A673 (cell line): ENCODE measurements around the gene ST7. TPM values are rescaled to one million over a fixed set of nuclear protein-coding genes. Genes with fewer than 3 reads are reported as not detected.

Experiments
- BruUV-seq: library from RNA; stranded (reverse); fragments of 400-500 nt; replicated peaks from 2 replicates; lab custom pipeline; 2021; lab: Mats Ljungman, UMichigan
- CTCF ChIA-PET: fragments of 300-600 bp; sonication (Branson Sonifier 250); formaldehyde crosslinking; loops from one replicate; lab custom pipeline; 2022; ENCODE audit warnings: antibody characterized with exemption; lab: Charles Lee
- POLR2A ChIA-PET: fragments of 300-600 bp; sonication (Branson Sonifier 250); formaldehyde crosslinking; loops from one replicate; lab custom pipeline; 2022; ENCODE audit warnings: antibody characterized with exemption; ENCODE audit not compliant: low non-redundant PET; lab: Charles Lee
- DNase-seq: peaks from one replicate; pipeline ENCODE4 v3.0.0-alpha.2; 2015; ENCODE audit warnings: low spot score
- H3K27ac ChIP-seq: fragments of 200-600 bp; sonication (generic); 2 replicates; pipeline ENCODE4 v1.5.1; 2016; ENCODE audit warnings: mixed run types, low read depth, mild to moderate bottlenecking, mixed read lengths, antibody characterized with exemption, low read length; ENCODE audit not compliant: poor library complexity, severe bottlenecking
- H3K27me3 ChIP-seq: fragments of 200-600 bp; sonication (generic); replicated peaks from 2 replicates; pipeline ENCODE4 v1.6.1; 2017; ENCODE audit warnings: mixed run types, low read depth, mild to moderate bottlenecking, mixed read lengths, antibody characterized with exemption, low read length; ENCODE audit not compliant: insufficient read depth, poor library complexity
- H3K36me3 ChIP-seq: fragments of 200-600 bp; sonication (generic); 2 replicates; pipeline ENCODE4 v1.6.1; 2016; ENCODE audit warnings: mixed run types, mild to moderate bottlenecking, mixed read lengths, antibody characterized with exemption, low read length; ENCODE audit not compliant: insufficient read depth, poor library complexity, severe bottlenecking
- H3K4me1 ChIP-seq: fragments of 200-600 bp; sonication (generic); 2 replicates; pipeline ENCODE4 v1.6.1; 2017; ENCODE audit warnings: mixed run types, mild to moderate bottlenecking, mixed read lengths, antibody characterized with exemption, low read length; ENCODE audit not compliant: insufficient read depth, poor library complexity, severe bottlenecking
- H3K4me3 ChIP-seq: fragments of 200-600 bp; sonication (generic); 2 replicates; pipeline ENCODE4 v1.5.1; 2016; ENCODE audit warnings: low read depth, mixed run types, mild to moderate bottlenecking, mixed read lengths, low read length; ENCODE audit not compliant: poor library complexity, severe bottlenecking
- H3K9me3 ChIP-seq: fragments of 200-600 bp; sonication (generic); 2 replicates; pipeline ENCODE4 v1.6.1; 2016; ENCODE audit warnings: mixed run types, low read depth, mild to moderate bottlenecking, mixed read lengths, antibody characterized with exemption, low read length; ENCODE audit not compliant: poor library complexity, severe bottlenecking
- EZH2 ChIP-seq: fragments of 200-600 bp; sonication (generic); IDR thresholded peaks from 2 replicates; pipeline ENCODE4 v1.6.1; 2017; ENCODE audit warnings: borderline replicate concordance, low read depth, mild to moderate bottlenecking, mixed read lengths, antibody characterized with exemption, low read length; ENCODE audit not compliant: poor library complexity, severe bottlenecking
- intact Hi-C: fragments of 100-400 bp; cut with micrococcal nuclease; formaldehyde crosslinking; loops from one replicate; pipeline ENCODE4 v1.10.0; 2022; ENCODE audit not compliant: unreplicated experiment
- total RNA-seq: library from RNA; stranded (reverse); gene quantifications from 2 replicates; pipeline ENCODE4 v1.2.3, GENCODE V29; 2021
- TF ChIP-seq, protein P1 (sequence below): fragments of 300-800, 200-600 bp; sonication (generic); conservative IDR thresholded peaks from 2 replicates; pipeline ENCODE4 v1.5.1; 2017; ENCODE audit warnings: low read depth, mild to moderate bottlenecking, antibody characterized with exemption, low read length, moderate library complexity, mixed read lengths

Gene ST7
- total RNA-seq, 1 experiment from 2014 or later = 24.3 TPM

DNA sequence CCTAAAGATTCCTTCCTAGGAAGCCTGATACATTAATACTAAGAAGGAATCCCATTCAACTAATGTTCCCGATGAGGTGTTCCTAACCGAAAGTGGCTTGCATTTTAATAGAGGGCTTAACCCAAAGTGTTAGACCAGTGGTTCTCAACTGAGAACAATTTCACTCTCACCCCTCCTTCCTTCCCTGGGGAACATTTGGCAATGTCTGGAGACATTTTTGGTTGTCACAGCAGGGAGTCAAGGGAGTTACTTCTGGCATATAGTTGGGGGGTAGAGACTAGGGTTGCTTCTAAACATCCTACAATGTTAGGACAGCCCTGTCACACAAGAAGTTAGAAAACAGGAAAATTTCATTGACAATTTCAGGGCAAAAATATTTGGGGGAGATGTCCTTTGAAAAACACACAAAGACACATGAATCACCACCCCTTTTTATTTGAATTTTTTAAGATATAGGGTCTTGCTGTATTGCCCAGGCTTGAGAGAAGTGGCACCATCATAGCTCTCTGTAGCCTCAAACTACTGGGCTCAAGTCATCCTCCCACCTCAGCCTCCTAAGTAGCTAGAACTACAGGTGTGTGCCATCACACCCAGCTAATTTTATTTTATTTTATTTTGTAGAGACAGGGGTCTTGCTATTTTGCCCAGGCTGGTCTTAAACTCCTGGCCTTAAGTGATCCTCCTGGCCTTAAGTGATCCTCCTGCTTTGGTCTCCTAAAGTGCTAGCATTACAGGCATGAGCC lies 318.9 kb downstream of the ST7 start:
- TF ChIP-seq EZH2 = no peak
- TF ChIP-seq, protein P1, sequence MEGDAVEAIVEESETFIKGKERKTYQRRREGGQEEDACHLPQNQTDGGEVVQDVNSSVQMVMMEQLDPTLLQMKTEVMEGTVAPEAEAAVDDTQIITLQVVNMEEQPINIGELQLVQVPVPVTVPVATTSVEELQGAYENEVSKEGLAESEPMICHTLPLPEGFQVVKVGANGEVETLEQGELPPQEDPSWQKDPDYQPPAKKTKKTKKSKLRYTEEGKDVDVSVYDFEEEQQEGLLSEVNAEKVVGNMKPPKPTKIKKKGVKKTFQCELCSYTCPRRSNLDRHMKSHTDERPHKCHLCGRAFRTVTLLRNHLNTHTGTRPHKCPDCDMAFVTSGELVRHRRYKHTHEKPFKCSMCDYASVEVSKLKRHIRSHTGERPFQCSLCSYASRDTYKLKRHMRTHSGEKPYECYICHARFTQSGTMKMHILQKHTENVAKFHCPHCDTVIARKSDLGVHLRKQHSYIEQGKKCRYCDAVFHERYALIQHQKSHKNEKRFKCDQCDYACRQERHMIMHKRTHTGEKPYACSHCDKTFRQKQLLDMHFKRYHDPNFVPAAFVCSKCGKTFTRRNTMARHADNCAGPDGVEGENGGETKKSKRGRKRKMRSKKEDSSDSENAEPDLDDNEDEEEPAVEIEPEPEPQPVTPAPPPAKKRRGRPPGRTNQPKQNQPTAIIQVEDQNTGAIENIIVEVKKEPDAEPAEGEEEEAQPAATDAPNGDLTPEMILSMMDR = no peak
- ChIA-PET CTCF (no interaction called here), POLR2A (no interaction called here)
- Histone ChIP-seq H3K9me3 (no peaks in the 10 kb centered on the region), H3K27ac (no peak overlapping the region), H3K4me3 (no peak overlapping the region), H3K27me3 (no peaks in the 10 kb centered on the region), H3K4me1 (no peaks in the 10 kb centered on the region), H3K36me3 (no peaks in the 10 kb centered on the region)
- DNase-seq = peak; percentile 10
- intact Hi-C loops = no loop called here
- BruUV-seq = no TSS peak

DNA sequence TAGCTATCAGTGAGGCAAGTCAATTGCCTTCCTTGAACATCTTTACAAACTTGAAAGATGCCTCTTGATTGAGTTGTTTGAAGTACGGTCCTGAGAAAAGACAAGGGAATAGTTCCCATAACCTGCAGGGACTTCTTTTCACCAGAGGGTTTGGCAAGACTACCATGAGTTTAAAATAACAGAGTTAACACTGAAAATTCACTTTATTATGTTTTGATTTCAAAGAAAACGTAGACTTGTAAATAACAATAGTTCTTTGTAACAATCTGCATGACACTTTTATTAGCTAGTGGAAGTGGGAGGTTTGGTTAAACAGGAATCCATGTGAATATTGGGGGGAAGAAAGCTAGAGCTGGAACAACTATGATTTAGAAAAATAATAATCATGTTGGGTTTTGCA lies 320.0 kb downstream of the ST7 start:
- Histone ChIP-seq H3K4me1 (no peaks in the 10 kb centered on the region), H3K9me3 (no peaks in the 10 kb centered on the region), H3K27me3 (no peaks in the 10 kb centered on the region), H3K36me3 (no peaks in the 10 kb centered on the region), H3K27ac (no peak overlapping the region), H3K4me3 (no peak overlapping the region)
- intact Hi-C loops = no loop called here
- POLR2A ChIA-PET = no interaction called here
- CTCF ChIA-PET = no interaction called here
- BruUV-seq = no TSS peak
- TF ChIP-seq, protein P1 = no peak
- no peak for TF ChIP-seq EZH2
- DNase-seq = no peak

DNA sequence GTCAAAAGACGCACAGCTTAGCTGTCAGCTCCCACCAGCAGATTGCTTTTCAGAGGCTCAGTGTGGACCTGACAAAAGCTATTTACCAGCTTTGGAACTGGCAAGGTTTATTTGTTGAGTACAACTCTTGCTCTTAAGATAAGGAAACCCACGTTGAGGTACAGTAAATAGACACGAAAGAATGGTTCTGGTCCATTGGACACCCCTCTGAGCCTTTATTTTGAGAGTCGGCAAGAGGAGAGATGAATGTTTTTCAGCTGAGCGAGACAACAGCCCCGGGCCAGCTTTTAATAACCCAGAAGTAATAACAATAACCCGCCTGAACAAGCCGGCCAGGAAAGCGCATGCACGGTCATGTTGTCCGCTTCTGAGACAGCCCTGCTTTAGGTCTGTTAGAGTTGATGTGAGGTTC lies 320.5 kb downstream of the ST7 start:
- ChIA-PET CTCF (no interaction called here), POLR2A (no interaction called here)
- no peaks in the 10 kb centered on the region for H3K27me3 ChIP-seq
- no peak overlapping the region for H3K27ac ChIP-seq
- H3K4me1 ChIP-seq = no peaks in the 10 kb centered on the region
- no TSS peak for BruUV-seq
- no peak overlapping the region for H3K4me3 ChIP-seq
- H3K9me3 ChIP-seq = no peaks in the 10 kb centered on the region
- TF ChIP-seq EZH2 = no peak
- TF ChIP-seq, protein P1 = no peak
- no peak for DNase-seq
- intact Hi-C loops = no loop called here
- H3K36me3 ChIP-seq = no peaks in the 10 kb centered on the region
